CD4-positive, alpha-beta T cell treated with Interleukin-10 for 1 hour (primary cell): ENCODE data around the gene RET.

Experiments used
- DNase-seq: peaks from one replicate; pipeline ENCODE4 v3.0.0-alpha.2; 2020

Gene RET

GRCh38 chr10:43110338-43111071, 33.6 kb downstream of the RET start:
- no peak for DNase-seq

GRCh38 chr10:43111101-43111500, 34.2 kb downstream of the RET start:
- DNase-seq, result no peak

- DNase-seq, result no peak
Observed at GRCh38 chr10:43111921-43112607, 35.2 kb downstream of the RET start.

- DNase-seq, result no peak
Observed at GRCh38 chr10:43112608-43112961, 35.7 kb downstream of the RET start.

GRCh38 chr10:43113201-43114087, 36.6 kb downstream of the RET start:
- DNase-seq, result no peak

GRCh38 chr10:43114088-43114742, 37.3 kb downstream of the RET start:
- DNase-seq, result no peak

- no peak for DNase-seq
Observed at GRCh38 chr10:43114743-43115611, 38.1 kb downstream of the RET start.

- no peak for DNase-seq
Observed at GRCh38 chr10:43115881-43116595, 39.2 kb downstream of the RET start.

- no peak for DNase-seq
Observed at GRCh38 chr10:43116596-43116995, 39.7 kb downstream of the RET start.

- no peak for DNase-seq
Observed at GRCh38 chr10:43117031-43117776, 40.3 kb downstream of the RET start.

GRCh38 chr10:43117777-43118583, 41.1 kb downstream of the RET start:
- DNase-seq, result no peak

GRCh38 chr10:43118631-43119415, 42.0 kb downstream of the RET start:
- no peak for DNase-seq

- DNase-seq, result no peak
Observed at GRCh38 chr10:43119416-43120115, 42.7 kb downstream of the RET start.

- no peak for DNase-seq
Observed at GRCh38 chr10:43120116-43120928, 43.5 kb downstream of the RET start.

- DNase-seq, result peak; percentile 72
Observed at GRCh38 chr10:43120929-43121314, 44.1 kb downstream of the RET start.

GRCh38 chr10:43121444-43121843, 44.6 kb downstream of the RET start:
- DNase-seq, result no peak

- no peak for DNase-seq
Observed at GRCh38 chr10:43122096-43122495, 45.2 kb downstream of the RET start.
